Tibial artery (tissue), 4 donors: ENCODE measurements around the gene COLEC12.
"Not testable (repeated sequence)": the region's sequence is repeated elsewhere in the genome, so short reads cannot be mapped to it uniquely, and the experiment has no call there.

Source experiments
- DNase-seq, 2 donors: peaks; one replicate each; pipeline ENCODE4 v3.0.0-alpha.2; 2019
- H3K27ac ChIP-seq, 2 donors: fragments of 200-600 bp; sonication (generic) in 1 of 2; 1 replicate in 1 of 2; 2 replicates in 1 of 2; pipeline ENCODE4 v1.5.1; 2018 to 2019; ENCODE audit warnings: mild to moderate bottlenecking in 1 of 2
- H3K27me3 ChIP-seq, 2 donors: fragments of 200-600 bp; sonication (generic) in 1 of 2; one replicate each; pipeline versions ENCODE4 v1.5.1 to v1.6.0; 2016 to 2019
- H3K36me3 ChIP-seq, 3 donors: fragments of 200-600 bp; sonication (generic) in 2 of 3; one replicate each; pipeline ENCODE4 v1.5.1; 2016 to 2019; ENCODE audit warnings: mild to moderate bottlenecking in 2 of 3
- H3K4me1 ChIP-seq, 4 donors: fragments of 200-600 bp; sonication (generic) in 2 of 4; 1 replicate in 3 of 4; 2 replicates in 1 of 4; pipeline ENCODE4 v1.5.1; 2016 to 2019
- H3K4me3 ChIP-seq, 2 donors: fragments of 200-600 bp; sonication (generic) in 1 of 2; 1 replicate in 1 of 2; 2 replicates in 1 of 2; pipeline ENCODE4 v1.5.1; 2018 to 2019; ENCODE audit warnings: mild to moderate bottlenecking in 2 of 2
- H3K9me3 ChIP-seq, 3 donors: fragments of 200-600 bp; sonication (generic) in 1 of 3; one replicate each; pipeline ENCODE4 v1.5.1; 2016 to 2019
- CTCF ChIP-seq, 2 experiments: fragments of 200-600 bp in 1 of 2; fragments of 450-650 bp in 1 of 2; IDR thresholded peaks; one replicate each; pipeline ENCODE4 v1.5.1; 2017 to 2019; ENCODE audit warnings: antibody characterized with exemption in 2 of 2, mild to moderate bottlenecking in 1 of 2, moderate library complexity in 1 of 2
- intact Hi-C: fragments of 100-400 bp; cut with DNase I; formaldehyde crosslinking; loops from one replicate; pipeline ENCODE4 v1.15.0; 2023; ENCODE audit warnings: low total_unique reads

Gene COLEC12

GRCh38 chr18:410047-410455, 90.5 kb downstream of the COLEC12 start:
- Histone ChIP-seq H3K27ac (no peak overlapping the region), H3K27me3 (no peaks in the 10 kb centered on the region), H3K4me1 (no peaks in the 10 kb centered on the region), H3K4me3 (no peak overlapping the region), H3K9me3 (no peaks in the 10 kb centered on the region), H3K36me3 (no peaks in the 10 kb centered on the region)
- TF ChIP-seq CTCF (IDR thresholded peaks at IDR 0.05): no peak
- DNase-seq: no peak
- intact Hi-C loops: no loop called here

GRCh38 chr18:408367-408766, 92.1 kb downstream of the COLEC12 start:
- no peak for DNase-seq
- no peak for TF ChIP-seq CTCF (IDR thresholded peaks at IDR 0.05)

GRCh38 chr18:407626-408224, 92.8 kb downstream of the COLEC12 start:
- TF ChIP-seq CTCF (IDR thresholded peaks at IDR 0.05): no peak
- Histone ChIP-seq H3K4me1 (no peaks in the 10 kb centered on the region), H3K9me3 (no peaks in the 10 kb centered on the region), H3K4me3 (no peak overlapping the region), H3K36me3 (no peaks in the 10 kb centered on the region), H3K27me3 (no peaks in the 10 kb centered on the region), H3K27ac (no peak overlapping the region)
- intact Hi-C loops: no loop called here
- no peak for DNase-seq

More at GRCh38 chr18:408367-408766, 92.1 kb downstream of the COLEC12 start:
- no peaks in the 10 kb centered on the region for H3K9me3 ChIP-seq
- intact Hi-C loops: no loop called here
- H3K4me1 ChIP-seq: no peaks in the 10 kb centered on the region
- no peaks in the 10 kb centered on the region for H3K27me3 ChIP-seq
- H3K27ac ChIP-seq: no peak overlapping the region
- H3K4me3 ChIP-seq: no peak overlapping the region
- H3K36me3 ChIP-seq: no peaks in the 10 kb centered on the region

DNA sequence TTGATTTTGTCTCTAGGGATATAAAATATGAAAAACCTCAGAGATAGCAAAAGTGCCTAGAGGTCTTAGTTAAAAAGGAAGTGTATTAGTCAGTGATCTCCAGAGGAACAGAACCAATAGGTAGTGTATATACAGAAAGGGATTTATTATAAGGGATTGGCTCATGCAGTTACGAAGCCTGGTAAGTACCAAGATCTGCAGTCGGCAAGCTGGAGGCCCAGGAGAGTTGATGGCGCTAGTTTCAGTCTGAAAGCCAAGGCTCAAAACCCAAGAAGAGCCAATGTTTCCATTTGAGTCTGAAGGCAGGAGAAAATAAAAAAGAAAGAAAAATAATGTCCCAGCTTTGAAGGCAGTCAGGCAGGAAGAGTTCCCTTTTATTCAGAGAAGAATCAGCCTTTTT, 93.3 kb downstream of the COLEC12 start:
- intact Hi-C loops: no loop called here
- DNase-seq: no peak
- no peaks in the 10 kb centered on the region for H3K36me3 ChIP-seq

GRCh38 chr18:406677-407076, 93.8 kb downstream of the COLEC12 start:
- Histone ChIP-seq H3K27ac (no peak overlapping the region), H3K4me1 (no peaks in the 10 kb centered on the region)

More for the DNA sequence above, 93.3 kb downstream of the COLEC12 start:
- H3K27me3 ChIP-seq: no peaks in the 10 kb centered on the region
- H3K4me1 ChIP-seq: no peaks in the 10 kb centered on the region
- no peak overlapping the region for H3K4me3 ChIP-seq
- no peak for TF ChIP-seq CTCF (IDR thresholded peaks at IDR 0.05)
- no peaks in the 10 kb centered on the region for H3K9me3 ChIP-seq
- H3K27ac ChIP-seq: no peak overlapping the region

GRCh38 chr18:405006-405405, 95.5 kb downstream of the COLEC12 start:
- DNase-seq, H3K4me3 ChIP-seq, H3K27ac ChIP-seq, intact Hi-C loops, H3K27me3 ChIP-seq, H3K36me3 ChIP-seq, H3K9me3 ChIP-seq, H3K4me1 ChIP-seq: not testable (repeated sequence)

More at GRCh38 chr18:406677-407076, 93.8 kb downstream of the COLEC12 start:
- Histone ChIP-seq H3K27me3 (no peaks in the 10 kb centered on the region), H3K9me3 (no peaks in the 10 kb centered on the region), H3K4me3 (no peak overlapping the region), H3K36me3 (no peaks in the 10 kb centered on the region)
- DNase-seq: no peak
- intact Hi-C loops: no loop called here
- TF ChIP-seq CTCF (IDR thresholded peaks at IDR 0.05): no peak
